CD4-positive, alpha-beta T cell (primary cell): ENCODE results near the gene SAT1. TPM values are rescaled to one million over a fixed set of nuclear protein-coding genes. Genes with fewer than 3 reads are reported as not detected.

Experiments
- ATAC-seq: fragments of 200-7000 bp; cut with Tn5 transposase; one replicate; pipeline ENCODE4 v1.10.0; 2022; ENCODE audit warnings: mild to moderate bottlenecking; ENCODE audit not compliant: poor library complexity
- CTCF ChIA-PET: fragments of 350-600 bp; sonication (Branson Sonifier 250); formaldehyde crosslinking; loops from one replicate; lab custom pipeline; 2021; ENCODE audit warnings: antibody characterized with exemption, inconsistent platforms; lab: Charles Lee
- POLR2A ChIA-PET: fragments of 350-600 bp; sonication (Branson Sonifier 250); formaldehyde crosslinking; loops from one replicate; lab custom pipeline; 2021; ENCODE audit warnings: antibody characterized with exemption, inconsistent platforms; lab: Charles Lee
- DNase-seq, 14 experiments: peaks; one replicate each; pipeline ENCODE4 v3.0.0-alpha.2; 2013 to 2020; ENCODE audit warnings: mixed read lengths in 2 of 14
- H3K27ac ChIP-seq, 2 donors: one replicate each; pipeline versions ENCODE4 v1.5.1 to v1.7.0; 2013; ENCODE audit warnings: low read length in 2 of 2, low read depth in 1 of 2, mild to moderate bottlenecking in 1 of 2
- H3K27me3 ChIP-seq, 2 experiments: 1 replicate in 1 of 2; 2 replicates in 1 of 2; pipeline versions ENCODE4 v1.6.1 to v1.7.0; 2013; ENCODE audit warnings: low read length in 2 of 2, control low read depth in 1 of 2, mild to moderate bottlenecking in 1 of 2, moderate library complexity in 1 of 2; ENCODE audit not compliant: insufficient read depth in 2 of 2, control insufficient read depth in 1 of 2
- H3K36me3 ChIP-seq: one replicate; pipeline ENCODE4 v1.6.1; 2013; ENCODE audit warnings: low read length, control low read depth; ENCODE audit not compliant: insufficient read depth
- H3K4me1 ChIP-seq: one replicate; pipeline ENCODE4 v1.6.1; 2013; ENCODE audit warnings: low read length, control low read depth; ENCODE audit not compliant: insufficient read depth
- H3K4me3 ChIP-seq: one replicate; pipeline ENCODE4 v1.5.1; 2013; ENCODE audit warnings: mild to moderate bottlenecking, low read length, moderate library complexity
- H3K9me3 ChIP-seq, 2 experiments: 1 replicate in 1 of 2; 2 replicates in 1 of 2; pipeline versions ENCODE4 v1.6.1 to v1.7.0; 2013; ENCODE audit warnings: low read length in 2 of 2, mild to moderate bottlenecking in 2 of 2, control low read depth in 1 of 2, moderate library complexity in 1 of 2; ENCODE audit not compliant: control insufficient read depth in 1 of 2, insufficient read depth in 1 of 2
- H3K27ac Mint-ChIP-seq: one replicate; pipeline ENCODE4 v1.8.0; 2020; ENCODE audit warnings: mixed read lengths
- H3K27me3 Mint-ChIP-seq: one replicate; pipeline ENCODE4 v1.8.0; 2021; ENCODE audit warnings: mixed read lengths
- H3K36me3 Mint-ChIP-seq: one replicate; pipeline ENCODE4 v1.8.0; 2021; ENCODE audit warnings: low read depth, mixed read lengths
- H3K4me1 Mint-ChIP-seq: one replicate; pipeline ENCODE4 v1.8.0; 2021; ENCODE audit warnings: low read depth, mixed read lengths
- H3K4me3 Mint-ChIP-seq: one replicate; pipeline ENCODE4 v1.8.0; 2020; ENCODE audit warnings: mild to moderate bottlenecking, mixed read lengths
- H3K9me3 Mint-ChIP-seq: one replicate; pipeline ENCODE4 v1.8.0; 2020; ENCODE audit warnings: mixed read lengths
- CTCF ChIP-seq: fragments of 200-600 bp; IDR thresholded peaks from one replicate; pipeline ENCODE4 v1.8.0; 2022; ENCODE audit warnings: antibody characterized with exemption, mild to moderate bottlenecking
- intact Hi-C, 2 experiments: fragments of 100-400 bp; cut with DNase I in 1 of 2; cut with micrococcal nuclease in 1 of 2; formaldehyde crosslinking; loops; one replicate each; pipeline versions ENCODE4 v1.15.1 to v1.9.0; 2023 to 2025; cut with DNase I, micrococcal nuclease
- total RNA-seq, 174 experiments: library from RNA in 2 of 174; stranded (reverse) in 2 of 174; gene quantifications; one replicate each; pipeline ENCODE4 v1.2.3 and lab custom pipeline; 2021 to 2026

SAT1 gene
- total RNA-seq, 2 experiments from 2014 or later, result 305 to 312 TPM

- Mint-ChIP-seq H3K4me1 (no peaks in the 10 kb centered on the region), H3K36me3 (no peaks in the 10 kb centered on the region), H3K4me3 (no peak overlapping the region), H3K9me3 (no peaks in the 10 kb centered on the region), H3K27me3 (no peaks in the 10 kb centered on the region), H3K27ac (no peak overlapping the region)
- no peak for TF ChIP-seq CTCF
- H3K36me3 ChIP-seq, result no peaks in the 10 kb centered on the region
- ATAC-seq (no peak), DNase-seq (no peak)
- no peaks in the 10 kb centered on the region for H3K9me3 ChIP-seq
- ChIA-PET POLR2A (no interaction called here), CTCF (no interaction called here)
- H3K4me1 ChIP-seq, result peaks cover 2% of the 10 kb centered on the region
- no peaks in the 10 kb centered on the region for H3K27me3 ChIP-seq
- H3K4me3 ChIP-seq, result no peak overlapping the region
- intact Hi-C loops, result no loop called here
- H3K27ac ChIP-seq, result no peak overlapping the region
Measured at GRCh38 chrX:23820235-23820782, 37.3 kb downstream of the SAT1 start.

- no peak overlapping the region for H3K27ac ChIP-seq
- no peaks in the 10 kb centered on the region for H3K36me3 Mint-ChIP-seq
- H3K4me3 ChIP-seq, result no peak overlapping the region
- H3K9me3 ChIP-seq, result no peaks in the 10 kb centered on the region
- ChIA-PET POLR2A (no interaction called here), CTCF (no interaction called here)
- no peak overlapping the region for H3K27ac Mint-ChIP-seq
- intact Hi-C loops, result no loop called here
- ATAC-seq (no peak), DNase-seq (no peak)
- H3K4me1 ChIP-seq, result peaks cover 2% of the 10 kb centered on the region
- H3K9me3 Mint-ChIP-seq, result no peaks in the 10 kb centered on the region
- no peaks in the 10 kb centered on the region for H3K27me3 ChIP-seq
- no peaks in the 10 kb centered on the region for H3K4me1 Mint-ChIP-seq
- H3K36me3 ChIP-seq, result no peaks in the 10 kb centered on the region
- TF ChIP-seq CTCF, result no peak
- H3K27me3 Mint-ChIP-seq, result no peaks in the 10 kb centered on the region
- H3K4me3 Mint-ChIP-seq, result no peak overlapping the region
Measured at GRCh38 chrX:23821847-23822246, 38.9 kb downstream of the SAT1 start.

GRCh38 chrX:23822397-23822796 lies 39.4 kb downstream of the SAT1 start:
- DNase-seq (no peak), ATAC-seq (no peak)
- ChIA-PET POLR2A (no interaction called here), CTCF (no interaction called here)
- H3K4me3 Mint-ChIP-seq, result no peak overlapping the region
- no peaks in the 10 kb centered on the region for H3K4me1 Mint-ChIP-seq
- H3K36me3 ChIP-seq, result no peaks in the 10 kb centered on the region
- no peaks in the 10 kb centered on the region for H3K27me3 Mint-ChIP-seq
- no peak overlapping the region for H3K27ac ChIP-seq
- intact Hi-C loops, result no loop called here
- no peak overlapping the region for H3K4me3 ChIP-seq
- no peak for TF ChIP-seq CTCF
- no peaks in the 10 kb centered on the region for H3K9me3 ChIP-seq
- no peaks in the 10 kb centered on the region for H3K36me3 Mint-ChIP-seq
- H3K9me3 Mint-ChIP-seq, result no peaks in the 10 kb centered on the region
- H3K27ac Mint-ChIP-seq, result no peak overlapping the region
- H3K27me3 ChIP-seq, result no peaks in the 10 kb centered on the region
- H3K4me1 ChIP-seq, result no peaks in the 10 kb centered on the region
